Measurements from ENCODE around the gene PCDHB16.
"Not testable (repeated sequence)": the region's sequence is repeated elsewhere in the genome, so short reads cannot be mapped to it uniquely, and the experiment has no call there.

Gene PCDHB16

DNA sequence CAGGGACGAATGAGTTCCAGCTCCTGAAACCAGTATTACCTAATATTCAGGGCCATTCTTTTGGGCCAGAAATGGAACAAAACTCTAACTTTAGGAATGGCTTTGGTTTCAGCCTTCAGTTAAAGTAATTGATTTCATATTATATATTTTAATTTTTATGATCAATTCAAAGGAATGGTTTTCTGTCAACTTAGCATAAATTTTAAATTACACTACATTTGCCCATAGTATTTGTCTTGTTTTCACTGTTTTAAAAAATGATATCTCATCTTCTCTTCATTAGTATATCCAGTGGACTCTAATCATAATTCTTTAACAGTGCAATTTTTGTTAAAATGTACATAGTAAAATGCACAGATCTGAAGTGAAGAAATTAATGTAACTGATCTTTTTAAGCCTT lies 1.9 kb upstream of the PCDHB16 start:
- Histone ChIP-seq H4K20me1 (no peaks in the 10 kb centered on the region), H3K27ac (no peak overlapping the region), H3K9ac (no peak overlapping the region), H3K4me2 (no peak overlapping the region), H3K27me3 (no peaks in the 10 kb centered on the region), H3K4me1 (no peaks in the 10 kb centered on the region), H3K36me3 (no peaks in the 10 kb centered on the region), H3K9me3 (replicated peaks in 1 of 11) (peaks cover 39 to 68% (median 48%) of the 10 kb centered on the region in 11 experiments), H3K4me3 (no peak overlapping the region)
- no peak for TF ChIP-seq Cebpa-rat (IDR thresholded peaks at IDR 0.05)

DNA sequence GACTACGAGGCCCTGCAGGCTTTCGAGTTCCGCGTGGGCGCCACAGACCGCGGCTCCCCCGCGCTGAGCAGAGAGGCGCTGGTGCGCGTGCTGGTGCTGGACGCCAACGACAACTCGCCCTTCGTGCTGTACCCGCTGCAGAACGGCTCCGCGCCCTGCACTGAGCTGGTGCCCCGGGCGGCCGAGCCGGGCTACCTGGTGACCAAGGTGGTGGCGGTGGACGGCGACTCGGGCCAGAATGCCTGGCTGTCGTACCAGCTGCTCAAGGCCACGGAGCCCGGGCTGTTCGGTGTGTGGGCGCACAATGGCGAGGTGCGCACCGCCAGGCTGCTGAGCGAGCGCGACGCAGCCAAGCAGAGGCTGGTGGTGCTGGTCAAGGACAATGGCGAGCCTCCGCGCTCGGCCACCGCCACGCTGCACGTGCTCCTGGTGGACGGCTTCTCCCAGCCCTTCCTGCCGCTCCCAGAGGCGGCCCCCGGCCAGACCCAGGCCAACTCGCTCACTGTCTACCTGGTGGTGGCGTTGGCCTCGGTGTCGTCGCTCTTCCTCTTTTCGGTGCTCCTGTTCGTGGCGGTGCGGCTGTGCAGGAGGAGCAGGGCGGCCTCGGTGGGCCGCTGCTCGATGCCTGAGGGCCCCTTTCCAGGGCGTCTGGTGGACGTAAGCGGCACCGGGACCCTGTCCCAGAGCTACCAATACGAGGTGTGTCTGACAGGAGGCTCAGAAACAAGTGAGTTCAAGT lies 2.1 kb downstream of the PCDHB16 start:
- not testable (repeated sequence) for H3K27me3 ChIP-seq, H4K20me1 ChIP-seq, H3K4me1 ChIP-seq, H3K9ac ChIP-seq, H3K27ac ChIP-seq, H3K36me3 ChIP-seq, H3K4me2 ChIP-seq, H3K4me3 ChIP-seq
- H3K9me3 ChIP-seq (replicated peaks in 1 of 11) = peaks cover 48 to 70% (median 63%) of the 10 kb centered on the region in 11 experiments

DNA sequence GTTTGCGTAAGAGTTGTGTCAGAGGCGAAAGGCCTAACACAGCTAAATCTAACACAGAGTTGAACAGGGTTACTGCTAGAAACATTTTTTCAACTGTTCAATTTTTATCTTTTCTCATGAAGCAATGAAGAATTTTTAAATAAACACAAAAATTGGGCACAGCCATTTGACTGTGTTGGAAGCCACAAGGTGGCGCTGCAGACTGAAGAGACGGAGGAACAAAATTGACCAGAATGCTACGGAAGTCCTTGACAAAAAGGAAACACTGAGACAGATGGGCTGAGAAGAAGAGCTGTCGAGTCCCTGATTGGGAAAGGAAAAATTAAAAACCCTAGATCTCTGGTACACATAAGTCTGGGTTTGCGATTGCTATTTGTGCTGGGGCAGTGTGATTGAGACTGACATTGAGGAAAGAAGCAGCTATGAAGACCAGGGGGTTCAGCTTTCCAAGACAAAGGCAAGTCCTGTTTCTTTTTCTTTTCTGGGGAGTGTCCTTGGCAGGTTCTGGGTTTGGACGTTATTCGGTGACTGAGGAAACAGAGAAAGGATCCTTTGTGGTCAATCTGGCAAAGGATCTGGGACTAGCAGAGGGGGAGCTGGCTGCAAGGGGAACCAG lies 4.8 kb downstream of the PCDHB16 start, which contains the start of gene PCDHB9:
TSS of gene PCDHB9 (plus strand) at position 265 of the 616 bp plus-strand sequence. CDS start at position 423, 158 bp downstream.
- Histone ChIP-seq H4K20me1 (no peaks in the 10 kb centered on the region), H3K36me3 (no peaks in the 10 kb centered on the region), H3K27ac (peak within 1 kb of the TSS in 7 of 11 experiments; percentile 10 to 52 (median 30); a peak in 4 of 22 replicates), H3K4me2 (peak within 1 kb of the TSS in 8 of 11 experiments; percentile 10 to 59 (median 26); a peak in 9 of 22 replicates), H3K9me3 (replicated peaks in 1 of 11) (peaks cover 64 to 80% (median 74%) of the 10 kb centered on the region in 11 experiments), H3K9ac (peak within 1 kb of the TSS in 9 of 11 experiments; percentile 3 to 60 (median 47); a peak in 6 of 22 replicates), H3K4me1 (no peaks in the 10 kb centered on the region), H3K27me3 (no peaks in the 10 kb centered on the region), H3K4me3 (peak within 1 kb of the TSS; percentile 19 to 50 (median 45); a peak in 18 of 20 replicates)
- no peak for TF ChIP-seq Cebpa-rat (IDR thresholded peaks at IDR 0.05)

DNA sequence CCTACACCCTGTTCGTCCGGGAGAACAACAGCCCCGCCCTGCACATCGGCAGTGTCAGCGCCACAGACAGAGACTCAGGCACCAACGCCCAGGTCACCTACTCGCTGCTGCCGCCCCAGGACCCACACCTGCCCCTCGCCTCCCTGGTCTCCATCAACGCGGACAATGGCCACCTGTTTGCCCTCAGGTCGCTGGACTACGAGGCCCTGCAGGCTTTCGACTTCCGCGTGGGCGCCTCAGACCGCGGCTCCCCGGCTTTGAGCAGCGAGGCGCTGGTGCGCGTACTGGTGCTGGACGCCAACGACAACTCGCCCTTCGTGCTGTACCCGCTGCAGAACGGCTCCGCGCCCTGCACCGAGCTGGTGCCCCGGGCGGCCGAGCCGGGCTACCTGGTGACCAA lies 6.5 kb downstream of the PCDHB16 start:
- not testable (repeated sequence) for H3K4me2 ChIP-seq, H3K27me3 ChIP-seq, H4K20me1 ChIP-seq, H3K36me3 ChIP-seq, H3K9ac ChIP-seq, H3K4me3 ChIP-seq, H3K27ac ChIP-seq, H3K4me1 ChIP-seq
- peaks cover 64 to 80% (median 74%) of the 10 kb centered on the region in 11 experiments for H3K9me3 ChIP-seq (replicated peaks in 1 of 11)

DNA sequence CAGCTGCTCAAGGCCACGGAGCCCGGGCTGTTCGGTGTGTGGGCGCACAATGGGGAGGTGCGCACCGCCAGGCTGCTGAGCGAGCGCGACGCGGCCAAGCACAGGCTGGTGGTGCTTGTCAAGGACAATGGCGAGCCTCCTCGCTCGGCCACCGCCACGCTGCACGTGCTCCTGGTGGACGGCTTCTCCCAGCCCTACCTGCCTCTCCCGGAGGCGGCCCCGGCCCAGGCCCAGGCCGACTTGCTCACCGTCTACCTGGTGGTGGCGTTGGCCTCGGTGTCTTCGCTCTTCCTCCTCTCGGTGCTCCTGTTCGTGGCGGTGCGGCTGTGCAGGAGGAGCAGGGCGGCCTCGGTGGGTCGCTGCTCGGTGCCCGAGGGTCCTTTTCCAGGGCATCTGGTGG lies 6.9 kb downstream of the PCDHB16 start:
- H3K4me3 ChIP-seq, H3K9ac ChIP-seq, H3K27ac ChIP-seq, H3K36me3 ChIP-seq, H3K4me1 ChIP-seq, H3K27me3 ChIP-seq, H3K4me2 ChIP-seq, H4K20me1 ChIP-seq: not testable (repeated sequence)
- peaks cover 63 to 78% (median 73%) of the 10 kb centered on the region in 11 experiments for H3K9me3 ChIP-seq (replicated peaks in 1 of 11)

DNA sequence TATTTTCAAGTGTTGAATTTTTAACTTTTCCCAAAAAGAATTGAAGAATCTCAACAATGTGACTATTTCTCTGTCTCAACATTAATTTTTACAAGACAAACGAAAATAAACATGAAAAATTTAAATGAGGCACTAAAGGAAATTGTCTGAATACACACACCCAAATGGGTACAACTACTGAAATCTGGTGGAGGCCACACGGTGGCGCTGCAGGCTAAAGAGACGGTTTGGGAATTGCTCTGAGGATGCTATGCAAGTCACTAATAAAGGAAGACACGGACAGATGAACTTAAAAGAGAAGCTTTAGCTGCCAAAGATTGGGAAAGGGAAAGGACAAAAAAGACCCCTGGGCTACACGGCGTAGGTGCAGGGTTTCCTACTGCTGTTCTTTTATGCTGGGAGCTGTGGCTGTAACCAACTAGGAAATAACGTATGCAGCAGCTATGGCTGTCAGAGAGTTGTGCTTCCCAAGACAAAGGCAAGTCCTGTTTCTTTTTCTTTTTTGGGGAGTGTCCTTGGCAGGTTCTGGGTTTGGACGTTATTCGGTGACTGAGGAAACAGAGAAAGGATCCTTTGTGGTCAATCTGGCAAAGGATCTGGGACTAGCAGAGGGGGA lies 10.0 kb downstream of the PCDHB16 start, which contains the start of gene PCDHB10:
TSS of gene PCDHB10 (plus strand) at position 244 of the 616 bp plus-strand sequence. CDS start at position 444, 200 bp downstream.
- Histone ChIP-seq H3K4me2 (no peak within 1 kb of the TSS), H3K4me1 (no peaks in the 10 kb centered on the region), H3K27me3 (no peaks in the 10 kb centered on the region), H3K27ac (no peak within 1 kb of the TSS), H4K20me1 (no peaks in the 10 kb centered on the region), H3K36me3 (no peaks in the 10 kb centered on the region), H3K9me3 (replicated peaks in 1 of 11) (peaks cover 75 to 89% (median 80%) of the 10 kb centered on the region in 11 experiments), H3K4me3 (no peak within 1 kb of the TSS), H3K9ac (no peak within 1 kb of the TSS)
- TF ChIP-seq Cebpa-rat (IDR thresholded peaks at IDR 0.05) = no peak

DNA sequence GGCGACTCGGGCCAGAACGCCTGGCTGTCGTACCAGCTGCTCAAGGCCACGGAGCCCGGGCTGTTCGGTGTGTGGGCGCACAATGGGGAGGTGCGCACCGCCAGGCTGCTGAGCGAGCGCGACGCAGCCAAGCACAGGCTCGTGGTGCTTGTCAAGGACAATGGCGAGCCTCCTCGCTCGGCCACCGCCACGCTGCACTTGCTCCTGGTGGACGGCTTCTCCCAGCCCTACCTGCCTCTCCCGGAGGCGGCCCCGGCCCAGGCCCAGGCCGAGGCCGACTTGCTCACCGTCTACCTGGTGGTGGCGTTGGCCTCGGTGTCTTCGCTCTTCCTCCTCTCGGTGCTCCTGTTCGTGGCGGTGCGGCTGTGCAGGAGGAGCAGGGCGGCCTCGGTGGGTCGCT lies 12.1 kb downstream of the PCDHB16 start:
- H3K36me3 ChIP-seq, H4K20me1 ChIP-seq, H3K9ac ChIP-seq, H3K4me3 ChIP-seq, H3K4me1 ChIP-seq, H3K27me3 ChIP-seq, H3K27ac ChIP-seq, H3K4me2 ChIP-seq: not testable (repeated sequence)
- H3K9me3 ChIP-seq (replicated peaks in 1 of 11) = peaks cover 75 to 91% (median 85%) of the 10 kb centered on the region in 11 experiments

DNA sequence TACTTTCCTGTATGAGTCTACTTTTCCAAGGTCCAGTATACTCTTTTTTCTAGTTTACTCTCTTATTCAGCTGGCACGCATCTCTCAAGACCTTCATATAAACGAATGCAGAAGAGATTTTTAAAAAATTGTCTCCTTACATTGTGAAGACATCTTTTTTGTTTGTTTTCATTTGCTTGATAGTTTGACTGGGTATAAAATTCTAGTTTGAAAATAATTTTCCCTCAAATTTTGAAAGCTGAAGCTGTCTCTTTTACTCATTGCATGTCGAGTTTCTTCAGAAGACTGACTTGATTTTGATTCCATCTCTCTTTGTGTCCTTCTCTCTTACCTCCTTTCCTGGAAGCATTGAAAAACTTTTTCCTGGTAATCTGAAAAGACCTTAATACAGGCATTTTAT lies 14.2 kb downstream of the PCDHB16 start:
- Histone ChIP-seq H3K27me3 (no peaks in the 10 kb centered on the region), H3K4me1 (no peaks in the 10 kb centered on the region), H3K27ac (no peak overlapping the region), H3K9me3 (replicated peaks in 1 of 11) (peaks cover 76 to 91% (median 86%) of the 10 kb centered on the region in 11 experiments), H3K9ac (no peak overlapping the region), H4K20me1 (no peaks in the 10 kb centered on the region), H3K36me3 (no peaks in the 10 kb centered on the region), H3K4me3 (peak overlapping the region in 1 of 10 experiments; percentile 13; a peak in 1 of 20 replicates), H3K4me2 (no peak overlapping the region)
- no peak for TF ChIP-seq Cebpa-rat (IDR thresholded peaks at IDR 0.05)

DNA sequence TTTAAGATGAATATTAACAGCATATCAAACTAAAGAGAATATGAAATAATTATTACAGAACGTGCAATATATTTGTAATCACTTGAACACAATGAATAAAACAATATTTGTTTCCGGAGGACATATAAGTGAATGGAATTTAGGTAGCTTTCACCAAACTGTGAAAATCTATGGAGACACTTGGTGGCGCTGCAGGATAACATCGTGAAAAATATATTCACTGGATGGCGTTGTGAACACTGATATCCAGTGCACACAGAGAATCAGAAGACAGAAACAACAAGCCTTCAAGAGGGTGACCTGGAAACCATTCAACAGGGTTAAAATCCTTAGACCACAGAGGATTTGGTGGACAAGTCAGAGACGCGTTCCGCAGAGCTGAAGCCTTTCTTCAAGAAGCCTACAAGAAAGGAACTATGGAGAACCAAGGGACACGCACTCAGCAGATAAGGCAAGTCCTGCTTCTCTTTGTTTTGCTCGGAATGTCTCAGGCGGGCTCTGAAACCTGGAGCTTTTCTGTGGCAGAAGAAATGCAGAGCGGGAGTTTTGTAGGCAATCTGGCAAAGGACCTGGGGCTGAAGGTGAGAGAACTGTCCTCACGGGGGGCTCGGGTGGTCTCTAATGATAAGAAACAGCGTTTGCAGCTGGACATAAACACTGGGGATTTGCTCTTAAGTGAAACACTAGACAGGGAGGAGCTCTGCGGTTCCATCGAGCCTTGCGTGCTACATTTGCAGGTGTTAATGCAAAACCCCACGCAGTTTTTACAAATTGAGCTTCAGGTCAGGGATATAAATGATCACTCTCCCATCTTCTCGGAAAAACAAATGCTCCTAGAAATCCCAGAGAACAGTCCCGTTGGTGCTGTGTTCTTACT lies 17.4 kb downstream of the PCDHB16 start, which contains the start of gene PCDHB11:
TSS of gene PCDHB11 (plus strand) at position 269 of the 877 bp plus-strand sequence. CDS start at position 417, 148 bp downstream.
- H4K20me1 ChIP-seq = no peaks in the 10 kb centered on the region
- H3K4me3 ChIP-seq = no peak within 1 kb of the TSS
- H3K27ac ChIP-seq = no peak within 1 kb of the TSS
- no peak within 1 kb of the TSS for H3K4me2 ChIP-seq
- H3K27me3 ChIP-seq = no peaks in the 10 kb centered on the region
- H3K9ac ChIP-seq = no peak within 1 kb of the TSS
- H3K4me1 ChIP-seq = no peaks in the 10 kb centered on the region
- no peaks in the 10 kb centered on the region for H3K36me3 ChIP-seq
- no peak for TF ChIP-seq Cebpa-rat (IDR thresholded peaks at IDR 0.05)
- H3K9me3 ChIP-seq (replicated peaks in 1 of 11) = peaks cover 67 to 84% (median 80%) of the 10 kb centered on the region in 11 experiments

DNA sequence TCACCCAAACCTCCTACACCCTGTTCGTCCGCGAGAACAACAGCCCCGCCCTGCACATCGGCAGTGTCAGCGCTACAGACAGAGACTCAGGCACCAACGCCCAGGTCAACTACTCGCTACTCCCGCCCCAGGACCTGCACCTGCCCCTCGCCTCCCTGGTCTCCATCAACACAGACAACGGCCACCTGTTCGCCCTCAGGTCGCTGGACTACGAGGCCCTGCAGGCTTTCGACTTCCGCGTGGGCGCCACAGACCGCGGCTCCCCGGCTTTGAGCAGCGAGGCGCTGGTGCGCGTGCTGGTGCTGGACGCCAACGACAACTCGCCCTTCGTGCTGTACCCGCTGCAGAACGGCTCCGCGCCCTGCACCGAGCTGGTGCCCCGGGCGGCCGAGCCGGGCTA lies 18.9 kb downstream of the PCDHB16 start:
- not testable (repeated sequence) for H3K27ac ChIP-seq, H3K4me2 ChIP-seq, H3K36me3 ChIP-seq, H4K20me1 ChIP-seq, H3K27me3 ChIP-seq, H3K4me1 ChIP-seq, H3K4me3 ChIP-seq, H3K9ac ChIP-seq
- H3K9me3 ChIP-seq (replicated peaks in 1 of 11) = peaks cover 61 to 78% (median 68%) of the 10 kb centered on the region in 11 experiments

DNA sequence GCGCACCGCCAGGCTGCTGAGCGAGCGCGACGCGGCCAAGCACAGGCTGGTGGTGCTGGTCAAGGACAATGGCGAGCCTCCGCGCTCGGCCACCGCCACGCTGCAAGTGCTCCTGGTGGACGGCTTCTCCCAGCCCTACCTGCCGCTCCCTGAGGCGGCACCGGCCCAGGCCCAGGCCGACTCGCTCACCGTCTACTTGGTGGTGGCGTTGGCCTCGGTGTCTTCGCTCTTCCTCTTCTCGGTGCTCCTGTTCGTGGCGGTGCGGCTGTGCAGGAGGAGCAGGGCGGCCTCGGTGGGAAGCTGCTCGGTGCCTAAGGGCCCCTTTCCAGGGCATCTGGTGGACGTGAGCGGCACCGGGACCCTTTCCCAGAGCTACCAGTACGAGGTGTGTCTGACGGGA lies 19.5 kb downstream of the PCDHB16 start:
- not testable (repeated sequence) for H3K36me3 ChIP-seq, H3K4me3 ChIP-seq, H3K4me1 ChIP-seq, H3K27me3 ChIP-seq, H3K4me2 ChIP-seq, H3K27ac ChIP-seq, H4K20me1 ChIP-seq, H3K9ac ChIP-seq
- H3K9me3 ChIP-seq (replicated peaks in 1 of 11) = peaks cover 56 to 73% (median 63%) of the 10 kb centered on the region in 11 experiments

All from BLaER1 treated with 17β-estradiol and CSF1 and Interleukin-3, amounts not matched to agents 10 nM and 100 nM (cell line).